Ureter (tissue), 1 donor: ENCODE results near the gene HYLS1. TPM values are rescaled to one million over a fixed set of nuclear protein-coding genes. Genes with fewer than 3 reads are reported as not detected.

Experiments
- DNase-seq: peaks from one replicate; pipeline ENCODE4 v3.0.0-alpha.2; 2020; ENCODE audit warnings: low spot score
- total RNA-seq: library from RNA; stranded (reverse); gene quantifications from one replicate; pipeline ENCODE4 v1.2.4, GENCODE V29; 2023
- donor health status: DM: yes; HTN: yes; CAD: no.

Gene HYLS1
- total RNA-seq, 1 donor from 2014 or later, result 2.7 TPM

GRCh38 chr11:125933030-125933813 is 45.8 kb downstream of the HYLS1 start:
- no peak for DNase-seq

- no peak for DNase-seq
Observed at GRCh38 chr11:125934473-125934872, 47.0 kb downstream of the HYLS1 start.

- DNase-seq, result no peak
Observed at GRCh38 chr11:125935056-125935455, 47.6 kb downstream of the HYLS1 start.

- DNase-seq, result no peak
Observed at GRCh38 chr11:125935618-125936199, 48.2 kb downstream of the HYLS1 start.

- DNase-seq, result no peak
Observed at GRCh38 chr11:125938418-125938817, 51.0 kb downstream of the HYLS1 start.

GRCh38 chr11:125939081-125939521 is 51.6 kb downstream of the HYLS1 start:
- peak; percentile 26 for DNase-seq

GRCh38 chr11:125940145-125940544 is 52.7 kb downstream of the HYLS1 start:
- DNase-seq, result peak; percentile 26

GRCh38 chr11:125941267-125941618 is 53.8 kb downstream of the HYLS1 start:
- peak; percentile 27 for DNase-seq

GRCh38 chr11:125941619-125942611 is 54.4 kb downstream of the HYLS1 start:
- peak; percentile 48 for DNase-seq

- DNase-seq, result peak; percentile 29
Observed at GRCh38 chr11:125942771-125943428, 55.4 kb downstream of the HYLS1 start.

- peak; percentile 20 for DNase-seq
Observed at GRCh38 chr11:125943661-125944349, 56.3 kb downstream of the HYLS1 start.

- DNase-seq, result no peak
Observed at GRCh38 chr11:125944350-125945010, 57.0 kb downstream of the HYLS1 start.

- DNase-seq, result peak; percentile 19
Observed at GRCh38 chr11:125945011-125945796, 57.7 kb downstream of the HYLS1 start.

GRCh38 chr11:125945797-125946520 is 58.5 kb downstream of the HYLS1 start, which contains the start of gene VSIG10L2:
TSS of gene VSIG10L2 (plus strand) at chr11:125946044. CDS start at chr11:125946056, 12 bp downstream.
- no peak for DNase-seq

- DNase-seq, result no peak
Observed at GRCh38 chr11:125946712-125947418, 59.4 kb downstream of the HYLS1 start.

GRCh38 chr11:125947419-125948277 is 60.2 kb downstream of the HYLS1 start:
- DNase-seq, result no peak
